BE2C (cell line): ENCODE measurements around the gene KLF14.

Source experiments
- DNase-seq: peaks from one replicate; pipeline ENCODE4 v3.0.0-alpha.2; 2020
- H3K27me3 ChIP-seq: fragments of 250-450 bp; sonication (Bioruptor Pico); 2 replicates; pipeline ENCODE4 v1.5.1; 2020; ENCODE audit warnings: mild to moderate bottlenecking
- H3K36me3 ChIP-seq: fragments of 250-450 bp; sonication (Bioruptor Pico); 2 replicates; pipeline ENCODE4 v1.5.1; 2020; ENCODE audit warnings: mild to moderate bottlenecking
- H3K4me1 ChIP-seq: fragments of 250-450 bp; sonication (Bioruptor Pico); 2 replicates; pipeline ENCODE4 v1.5.1; 2020
- H3K4me3 ChIP-seq: 2 replicates; pipeline ENCODE4 v1.5.1; 2011; ENCODE audit warnings: low read depth, low read length
- H3K9me3 ChIP-seq: fragments of 250-450 bp; sonication (Bioruptor Pico); 2 replicates; pipeline ENCODE4 v1.5.1; 2020
- TF ChIP-seq, protein P1 (sequence below): IDR thresholded peaks from 2 replicates; pipeline ENCODE4 v1.5.1; 2012; ENCODE audit warnings: mild to moderate bottlenecking, low read depth, low read length

KLF14 gene

DNA sequence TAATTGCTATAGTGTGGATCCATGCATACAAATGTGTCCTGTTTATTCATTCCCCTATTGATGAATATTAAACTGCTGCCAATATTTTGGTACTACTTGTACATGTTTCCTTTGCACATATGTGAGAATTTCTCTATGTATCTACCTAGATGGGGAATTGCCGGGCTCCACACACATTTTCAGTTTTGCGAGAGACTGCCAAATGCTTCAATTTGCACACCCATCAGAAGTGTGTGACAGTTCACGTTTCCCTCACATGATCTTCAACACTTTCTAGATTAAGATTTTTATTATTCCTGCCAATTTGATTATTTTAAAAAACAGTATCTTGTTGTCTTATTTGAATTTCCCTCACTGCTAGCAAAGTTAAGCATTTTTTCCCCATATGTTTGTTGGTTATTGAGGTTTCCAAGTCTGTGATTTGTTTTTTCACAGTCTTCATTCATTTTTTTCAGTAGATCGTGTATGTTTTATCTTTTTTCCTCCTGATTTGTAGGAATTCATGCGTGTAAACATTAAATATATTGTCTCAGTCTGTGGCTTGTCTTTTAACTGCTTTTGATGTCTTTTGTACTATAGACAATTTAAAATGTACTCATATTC, 2.4 kb upstream of the KLF14 start:
- TF ChIP-seq, protein P1, sequence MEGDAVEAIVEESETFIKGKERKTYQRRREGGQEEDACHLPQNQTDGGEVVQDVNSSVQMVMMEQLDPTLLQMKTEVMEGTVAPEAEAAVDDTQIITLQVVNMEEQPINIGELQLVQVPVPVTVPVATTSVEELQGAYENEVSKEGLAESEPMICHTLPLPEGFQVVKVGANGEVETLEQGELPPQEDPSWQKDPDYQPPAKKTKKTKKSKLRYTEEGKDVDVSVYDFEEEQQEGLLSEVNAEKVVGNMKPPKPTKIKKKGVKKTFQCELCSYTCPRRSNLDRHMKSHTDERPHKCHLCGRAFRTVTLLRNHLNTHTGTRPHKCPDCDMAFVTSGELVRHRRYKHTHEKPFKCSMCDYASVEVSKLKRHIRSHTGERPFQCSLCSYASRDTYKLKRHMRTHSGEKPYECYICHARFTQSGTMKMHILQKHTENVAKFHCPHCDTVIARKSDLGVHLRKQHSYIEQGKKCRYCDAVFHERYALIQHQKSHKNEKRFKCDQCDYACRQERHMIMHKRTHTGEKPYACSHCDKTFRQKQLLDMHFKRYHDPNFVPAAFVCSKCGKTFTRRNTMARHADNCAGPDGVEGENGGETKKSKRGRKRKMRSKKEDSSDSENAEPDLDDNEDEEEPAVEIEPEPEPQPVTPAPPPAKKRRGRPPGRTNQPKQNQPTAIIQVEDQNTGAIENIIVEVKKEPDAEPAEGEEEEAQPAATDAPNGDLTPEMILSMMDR = no peak
- Histone ChIP-seq H3K4me1 (no peaks in the 10 kb centered on the region), H3K4me3 (no peak overlapping the region), H3K27me3 (peaks cover 100% of the 10 kb centered on the region), H3K36me3 (no peaks in the 10 kb centered on the region), H3K9me3 (no peaks in the 10 kb centered on the region; the same call in 1 of the 2 replicates)
- DNase-seq = no peak

- Histone ChIP-seq H3K4me3 (peak overlapping the region; percentile 54), H3K27me3 (peaks cover 96% of the 10 kb centered on the region)
- no peak for DNase-seq
Observed at GRCh38 chr7:130734815-130735716, 1.1 kb upstream of the KLF14 start.

DNA sequence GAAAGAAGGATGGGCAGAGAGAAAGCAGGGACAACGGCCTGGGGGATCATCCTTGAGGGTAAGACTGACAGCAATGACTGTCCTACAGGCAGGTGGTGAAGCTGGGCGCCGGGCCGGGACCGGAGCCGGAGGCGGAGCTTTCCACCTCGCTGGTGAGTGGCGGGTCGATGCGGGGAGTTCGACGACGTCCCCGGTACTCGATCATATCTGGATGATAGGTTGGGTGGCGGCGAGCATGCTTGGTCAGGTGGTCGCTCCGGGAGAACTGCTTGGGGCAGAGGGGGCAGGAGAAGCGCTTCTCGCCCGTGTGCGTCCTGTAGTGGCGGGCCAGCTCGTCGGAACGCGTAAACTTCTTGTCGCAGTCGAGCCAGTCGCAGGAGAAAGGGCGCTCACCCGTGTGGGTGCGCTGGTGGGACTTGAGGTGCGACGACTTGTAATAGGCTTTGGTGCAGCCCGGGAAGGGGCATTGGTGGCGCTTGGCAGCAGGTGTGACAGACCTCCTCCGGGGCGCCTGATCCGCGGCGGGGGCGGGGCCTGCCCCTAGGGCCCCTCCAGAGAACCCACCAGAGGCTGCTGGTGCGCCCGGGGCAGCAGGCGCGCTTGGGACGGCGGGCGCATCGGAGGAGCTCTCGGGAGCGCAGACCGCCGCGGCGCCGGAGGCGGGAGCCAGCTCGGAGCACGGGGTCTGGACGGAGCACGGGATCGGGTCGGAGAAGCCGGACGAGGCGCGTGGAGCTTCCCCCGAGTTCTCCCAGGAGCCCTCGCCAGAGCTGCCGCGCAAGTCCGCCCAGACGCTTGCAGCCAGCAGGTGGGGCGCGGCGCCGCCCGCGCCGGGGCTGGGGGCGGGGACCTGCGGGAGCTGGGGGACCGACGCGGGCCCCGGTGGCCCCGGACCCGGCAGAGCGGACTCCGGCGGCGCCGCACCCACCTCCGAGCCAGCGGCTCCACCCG, 752 bp downstream of the KLF14 start:
- no peaks in the 10 kb centered on the region for H3K4me1 ChIP-seq
- H3K36me3 ChIP-seq = no peaks in the 10 kb centered on the region
- no peaks in the 10 kb centered on the region; the same call in 1 of the 2 replicates for H3K9me3 ChIP-seq
- peak; percentile 46 for DNase-seq
- peaks cover 92% of the 10 kb centered on the region for H3K27me3 ChIP-seq
- H3K4me3 ChIP-seq = peak overlapping the region; percentile 16; the same call in 1 of the 2 replicates
- TF ChIP-seq, protein P1 = no peak

More at GRCh38 chr7:130734815-130735716, 1.1 kb upstream of the KLF14 start:
- TF ChIP-seq, protein P1 = no peak
- Histone ChIP-seq H3K36me3 (no peaks in the 10 kb centered on the region), H3K4me1 (no peaks in the 10 kb centered on the region), H3K9me3 (no peaks in the 10 kb centered on the region; the same call in 1 of the 2 replicates)

- Histone ChIP-seq H3K4me3 (no peak overlapping the region), H3K4me1 (no peaks in the 10 kb centered on the region), H3K36me3 (no peaks in the 10 kb centered on the region), H3K9me3 (no peaks in the 10 kb centered on the region), H3K27me3 (peaks cover 42% of the 10 kb centered on the region)
- TF ChIP-seq, protein P1 = no peak
- no peak for DNase-seq
Observed at GRCh38 chr7:130723784-130724183, 10.2 kb downstream of the KLF14 start.

- Histone ChIP-seq H3K4me1 (no peaks in the 10 kb centered on the region), H3K27me3 (peaks cover 26% of the 10 kb centered on the region), H3K36me3 (no peaks in the 10 kb centered on the region), H3K4me3 (no peak overlapping the region), H3K9me3 (no peaks in the 10 kb centered on the region)
- peak; percentile 79 for DNase-seq
- TF ChIP-seq, protein P1 = peak; percentile 79
Observed at GRCh38 chr7:130721486-130722277, 12.3 kb downstream of the KLF14 start.
